ENCODE measurements around the gene PRRG4.
"Not testable (repeated sequence)": the region's sequence is repeated elsewhere in the genome, so short reads cannot be mapped to it uniquely, and the experiment has no call there.

Gene PRRG4

GRCh38 chr11:32852207-32852606, 22.5 kb downstream of the PRRG4 start:
- no peak for DNase-seq (ENCODE audit: extremely low read depth, insufficient read length)

DNA sequence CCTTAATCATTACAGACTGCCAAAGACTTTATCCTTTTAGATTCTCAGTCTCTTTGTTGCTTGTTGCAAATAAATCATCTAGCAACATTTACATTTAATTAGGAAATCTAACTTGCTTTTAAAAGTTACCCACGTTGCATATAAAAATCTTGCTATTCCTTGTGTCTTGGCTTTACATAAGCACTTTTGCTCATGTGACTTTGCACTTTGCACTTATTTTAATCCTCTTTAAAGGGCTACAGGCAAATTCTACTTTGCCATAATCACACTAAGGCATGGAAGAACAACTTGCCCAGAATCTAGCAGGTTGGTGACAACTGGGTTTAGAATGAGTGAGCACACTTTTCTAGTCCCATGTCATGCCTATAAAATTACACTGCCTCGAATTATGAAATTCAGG, 25.9 kb downstream of the PRRG4 start:
- TF ChIP-seq CTCF (IDR thresholded peaks at IDR 0.05; ENCODE audit: insufficient read depth, low read length, poor library complexity, severe bottlenecking): no peak
- DNase-seq (ENCODE audit: extremely low read depth, insufficient read length): no peak
- H3K27me3 ChIP-seq (replicated peaks; ENCODE audit: control insufficient read depth, insufficient read depth, low read length): no peaks in the 10 kb centered on the region
- H3K4me3 ChIP-seq (replicated peaks; ENCODE audit: low read depth, low read length): no peak overlapping the region
- no peaks in the 10 kb centered on the region for H3K36me3 ChIP-seq (ENCODE audit: control insufficient read depth, insufficient read depth, low read length)

More at GRCh38 chr11:32852207-32852606, 22.5 kb downstream of the PRRG4 start:
- TF ChIP-seq CTCF (IDR thresholded peaks at IDR 0.05; ENCODE audit: insufficient read depth, low read length, poor library complexity, severe bottlenecking): no peak
- Histone ChIP-seq H3K36me3 (ENCODE audit: control insufficient read depth, insufficient read depth, low read length) (no peaks in the 10 kb centered on the region), H3K4me3 (replicated peaks; ENCODE audit: low read depth, low read length) (no peak overlapping the region), H3K27me3 (replicated peaks; ENCODE audit: control insufficient read depth, insufficient read depth, low read length) (no peaks in the 10 kb centered on the region)

- DNase-seq (ENCODE audit: extremely low read depth, insufficient read length): no peak
- no peak for TF ChIP-seq CTCF (IDR thresholded peaks at IDR 0.05; ENCODE audit: insufficient read depth, low read length, poor library complexity, severe bottlenecking)
- Histone ChIP-seq H3K4me3 (replicated peaks; ENCODE audit: low read depth, low read length) (no peak overlapping the region), H3K27me3 (replicated peaks; ENCODE audit: control insufficient read depth, insufficient read depth, low read length) (no peaks in the 10 kb centered on the region), H3K36me3 (ENCODE audit: control insufficient read depth, insufficient read depth, low read length) (no peaks in the 10 kb centered on the region)
These were observed 29.0 kb downstream of the PRRG4 start for GRCh38 chr11:32858731-32859130.

GRCh38 chr11:32861850-32862577, 32.3 kb downstream of the PRRG4 start:
- no peak for TF ChIP-seq CTCF (IDR thresholded peaks at IDR 0.05; ENCODE audit: insufficient read depth, low read length, poor library complexity, severe bottlenecking)
- no peak overlapping the region for H3K4me3 ChIP-seq (replicated peaks; ENCODE audit: low read depth, low read length)
- no peaks in the 10 kb centered on the region for H3K36me3 ChIP-seq (ENCODE audit: control insufficient read depth, insufficient read depth, low read length)
- no peak for DNase-seq (ENCODE audit: extremely low read depth, insufficient read length)
- no peaks in the 10 kb centered on the region for H3K27me3 ChIP-seq (replicated peaks; ENCODE audit: control insufficient read depth, insufficient read depth, low read length)

DNA sequence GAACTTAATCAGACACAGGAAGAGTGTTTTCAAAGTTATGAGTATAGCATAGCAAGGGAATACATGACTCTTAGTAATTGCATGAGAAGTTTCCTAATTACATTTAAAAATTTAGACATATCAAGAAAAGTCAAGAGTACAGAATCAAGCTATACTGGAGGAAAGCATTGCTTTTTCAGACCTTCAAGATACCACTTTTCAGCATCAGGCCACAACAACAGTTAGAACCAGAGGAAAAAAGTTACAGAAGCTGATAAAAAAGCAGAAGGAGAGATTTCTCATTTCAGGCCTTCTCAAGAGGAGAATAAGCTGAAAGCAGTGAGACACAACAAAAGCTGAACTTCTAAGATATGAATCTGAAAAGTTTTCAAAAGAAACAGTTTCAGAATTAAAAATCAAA, 34.8 kb downstream of the PRRG4 start:
- H3K36me3 ChIP-seq (ENCODE audit: control insufficient read depth, insufficient read depth, low read length): no peaks in the 10 kb centered on the region

DNA sequence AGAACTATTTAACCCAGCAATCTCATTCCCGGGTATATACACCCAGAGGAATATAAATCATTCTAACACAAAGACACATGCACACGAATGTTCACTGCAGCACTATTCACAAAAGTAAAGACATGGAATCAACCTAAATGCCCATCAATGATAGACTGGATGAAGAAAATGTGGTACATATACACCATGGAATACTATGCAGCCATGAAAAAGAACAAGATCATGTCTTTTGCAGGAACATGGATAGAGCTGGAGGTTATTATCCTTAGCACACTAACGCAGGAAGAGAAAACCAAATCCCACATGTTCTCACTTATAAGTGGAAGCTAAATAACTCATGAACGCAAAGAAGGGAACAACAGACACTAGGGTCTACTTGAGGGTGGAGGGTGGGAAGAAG, 39.0 kb downstream of the PRRG4 start:
- DNase-seq (ENCODE audit: extremely low read depth, insufficient read length); H3K4me3 ChIP-seq (replicated peaks; ENCODE audit: low read depth, low read length); H3K27me3 ChIP-seq (replicated peaks; ENCODE audit: control insufficient read depth, insufficient read depth, low read length); H3K36me3 ChIP-seq (ENCODE audit: control insufficient read depth, insufficient read depth, low read length): not testable (repeated sequence)

More for the DNA sequence above, 34.8 kb downstream of the PRRG4 start:
- Histone ChIP-seq H3K4me3 (replicated peaks; ENCODE audit: low read depth, low read length) (no peak overlapping the region), H3K27me3 (replicated peaks; ENCODE audit: control insufficient read depth, insufficient read depth, low read length) (no peaks in the 10 kb centered on the region)
- DNase-seq (ENCODE audit: extremely low read depth, insufficient read length): no peak
- TF ChIP-seq CTCF (IDR thresholded peaks at IDR 0.05; ENCODE audit: insufficient read depth, low read length, poor library complexity, severe bottlenecking): no peak

Data from GM06990 (cell line).